Measurements from ENCODE around the gene RXRA.

RXRA gene

DNA sequence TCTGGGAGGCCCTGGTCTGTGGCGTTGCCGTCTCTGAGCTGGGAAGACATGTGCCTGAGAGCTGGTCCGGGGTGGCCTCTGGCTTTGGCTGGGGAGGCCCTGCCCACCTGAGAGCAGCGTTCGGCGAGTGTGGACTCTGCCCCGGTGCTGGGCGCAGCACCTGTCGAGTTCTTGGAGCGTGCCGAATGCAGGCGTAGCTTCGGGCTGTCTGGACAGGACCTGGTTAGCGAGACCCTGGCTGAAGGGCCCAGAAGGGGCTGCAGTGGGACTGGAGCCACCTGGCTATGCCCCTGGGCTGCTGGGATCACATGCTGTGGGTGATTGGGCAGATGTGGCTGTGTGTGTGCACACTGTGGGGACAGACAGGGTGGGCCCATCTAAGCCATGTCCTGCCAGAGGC is 56.5 kb downstream of the RXRA start:
- no peak overlapping the region for H3K27ac ChIP-seq (ENCODE audit: insufficient read depth in 1 of 2, low read depth in 1 of 2, low read length in 2 of 2, poor library complexity in 1 of 2, severe bottlenecking in 2 of 2)
- CTCF ChIA-PET = interaction anchor here (0.6 to 6.3 kb wide), 11 partner anchors 9 to 226 kb away, joined by 3 to 55 read pairs (median 4); no protein-coding TSS in a partner anchor
- H3K36me3 ChIP-seq (ENCODE audit: control insufficient read depth in 4 of 4, insufficient read depth in 4 of 4, low read length in 3 of 4) = peaks cover 0 to under 1% (median 0%) of the 10 kb centered on the region in 4 experiments
- H3K4me3 ChIP-seq (ENCODE audit: control insufficient read depth in 1 of 7, extremely low read depth in 1 of 7, insufficient read depth in 4 of 7, low read depth in 2 of 7, low read length in 6 of 7) = peak overlapping the region in 2 of 7 experiments; percentile 47 to 60
- 89% methylated on average over 14 of the region's 14 CpGs for WGBS (ENCODE audit: insufficient coverage)
- no peaks in the 10 kb centered on the region for H3K9me3 ChIP-seq (ENCODE audit: control extremely low read depth in 1 of 5, control insufficient read depth in 4 of 5, insufficient read depth in 2 of 5, low read depth in 1 of 5, low read length in 4 of 5)
- H3K4me1 ChIP-seq (ENCODE audit: control extremely low read depth in 1 of 4, control insufficient read depth in 4 of 4, insufficient read depth in 4 of 4, low read length in 3 of 4) = peaks cover 0 to 95% (median 79%) of the 10 kb centered on the region in 4 experiments
- POLR2A ChIA-PET = interaction anchor here (1.7 kb wide), 1 partner anchor 14 kb away, joined by 4 read pairs; no protein-coding TSS in a partner anchor
- DNase-seq = no peak
- no peaks in the 10 kb centered on the region for H3K27me3 ChIP-seq (replicated peaks in 2 of 5; ENCODE audit: control insufficient read depth in 4 of 5, insufficient read depth in 5 of 5, low read length in 4 of 5)

DNA sequence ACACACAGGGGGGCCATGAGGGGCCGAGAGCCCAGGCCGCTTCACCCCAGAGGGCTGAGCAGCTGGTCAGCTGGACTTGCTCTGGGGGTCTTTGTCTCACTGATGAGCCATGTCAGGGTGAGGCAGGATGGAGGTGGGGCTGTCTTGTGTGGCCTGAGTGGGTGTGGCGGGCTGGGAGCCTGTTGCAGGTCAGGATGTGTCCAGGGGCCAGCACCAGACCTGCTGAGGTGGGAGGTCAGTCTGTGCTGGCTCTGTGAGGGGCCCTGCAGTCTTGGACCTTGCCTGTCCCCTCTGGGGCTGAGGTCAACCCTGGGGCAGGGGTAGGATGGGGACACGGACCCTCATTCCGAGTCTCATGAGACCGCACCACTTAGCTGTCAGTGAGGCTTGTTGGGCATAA is 56.9 kb downstream of the RXRA start:
- Histone ChIP-seq H3K27me3 (replicated peaks in 2 of 5; ENCODE audit: control insufficient read depth in 4 of 5, insufficient read depth in 5 of 5, low read length in 4 of 5) (no peaks in the 10 kb centered on the region), H3K27ac (ENCODE audit: insufficient read depth in 1 of 2, low read depth in 1 of 2, low read length in 2 of 2, poor library complexity in 1 of 2, severe bottlenecking in 2 of 2) (no peak overlapping the region), H3K4me1 (ENCODE audit: control extremely low read depth in 1 of 4, control insufficient read depth in 4 of 4, insufficient read depth in 4 of 4, low read length in 3 of 4) (peaks cover 0 to 93% (median 74%) of the 10 kb centered on the region in 4 experiments), H3K4me3 (ENCODE audit: control insufficient read depth in 1 of 7, extremely low read depth in 1 of 7, insufficient read depth in 4 of 7, low read depth in 2 of 7, low read length in 6 of 7) (peak overlapping the region in 1 of 7 experiments; percentile 60), H3K9me3 (ENCODE audit: control extremely low read depth in 1 of 5, control insufficient read depth in 4 of 5, insufficient read depth in 2 of 5, low read depth in 1 of 5, low read length in 4 of 5) (no peaks in the 10 kb centered on the region), H3K36me3 (ENCODE audit: control insufficient read depth in 4 of 4, insufficient read depth in 4 of 4, low read length in 3 of 4) (no peaks in the 10 kb centered on the region)
- 100% methylated on average over 5 of the region's 6 CpGs for WGBS (ENCODE audit: insufficient coverage)
- ChIA-PET POLR2A (interaction anchor here (0.9 to 1.7 kb wide), 2 partner anchors 13 to 14 kb away, joined by 4 to 6 read pairs; no protein-coding TSS in a partner anchor), CTCF (interaction anchor here (0.8 to 6.3 kb wide), 12 partner anchors 8 to 209 kb away, joined by 3 to 55 read pairs (median 4); no protein-coding TSS in a partner anchor)
- DNase-seq = no peak

DNA sequence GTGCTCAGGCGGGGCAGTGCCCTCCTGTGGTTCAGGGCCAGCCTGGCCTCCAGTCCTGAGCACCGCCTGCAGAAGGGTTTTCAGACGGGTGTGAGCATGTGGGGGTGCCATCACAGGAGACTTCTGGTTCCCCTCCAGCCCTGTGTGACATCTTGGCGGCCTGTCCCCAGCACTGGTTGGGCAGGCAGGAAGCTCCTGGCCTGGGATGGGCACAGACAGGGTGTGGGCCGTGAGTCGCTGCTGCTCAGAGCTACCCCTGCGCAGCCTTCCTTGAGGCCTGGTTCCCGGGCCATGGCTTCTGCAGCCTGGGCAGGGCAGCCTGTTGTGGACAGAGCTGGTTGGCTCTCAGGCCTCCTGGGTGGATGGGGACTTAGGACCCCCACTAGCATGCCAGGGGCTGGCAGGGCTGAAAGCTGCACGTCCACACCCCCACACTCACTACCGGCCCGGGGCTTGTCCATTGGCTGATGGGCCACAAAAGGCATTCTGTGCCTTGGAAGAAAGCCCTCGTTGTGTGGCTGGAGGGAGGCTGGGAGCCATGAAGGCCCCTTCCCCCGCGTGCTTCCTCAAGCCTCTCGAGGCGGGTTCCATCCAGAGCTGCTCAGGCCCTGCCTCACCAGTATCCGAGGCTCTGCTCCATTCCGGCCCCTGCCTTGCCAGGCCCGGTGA is 58.7 kb downstream of the RXRA start:
- Histone ChIP-seq H3K36me3 (ENCODE audit: control insufficient read depth in 4 of 4, insufficient read depth in 4 of 4, low read length in 3 of 4) (no peaks in the 10 kb centered on the region), H3K4me1 (ENCODE audit: control extremely low read depth in 1 of 4, control insufficient read depth in 4 of 4, insufficient read depth in 4 of 4, low read length in 3 of 4) (peaks cover 0 to 96% (median 69%) of the 10 kb centered on the region in 4 experiments), H3K9me3 (ENCODE audit: control extremely low read depth in 1 of 5, control insufficient read depth in 4 of 5, insufficient read depth in 2 of 5, low read depth in 1 of 5, low read length in 4 of 5) (no peaks in the 10 kb centered on the region), H3K4me3 (ENCODE audit: control insufficient read depth in 1 of 7, extremely low read depth in 1 of 7, insufficient read depth in 4 of 7, low read depth in 2 of 7, low read length in 6 of 7) (peak overlapping the region in 1 of 7 experiments; percentile 11), H3K27ac (ENCODE audit: insufficient read depth in 1 of 2, low read depth in 1 of 2, low read length in 2 of 2, poor library complexity in 1 of 2, severe bottlenecking in 2 of 2) (no peak overlapping the region), H3K27me3 (replicated peaks in 2 of 5; ENCODE audit: control insufficient read depth in 4 of 5, insufficient read depth in 5 of 5, low read length in 4 of 5) (no peaks in the 10 kb centered on the region)
- ChIA-PET POLR2A (no interaction called here), CTCF (interaction anchor here (1.2 to 6.3 kb wide), 5 partner anchors 12 to 214 kb away, joined by 3 to 55 read pairs (median 6); no protein-coding TSS in a partner anchor)
- peak in 1 of 3 donors; percentile 27 for DNase-seq
- WGBS (ENCODE audit: insufficient coverage) = 72% methylated on average over 14 of the region's 19 CpGs

DNA sequence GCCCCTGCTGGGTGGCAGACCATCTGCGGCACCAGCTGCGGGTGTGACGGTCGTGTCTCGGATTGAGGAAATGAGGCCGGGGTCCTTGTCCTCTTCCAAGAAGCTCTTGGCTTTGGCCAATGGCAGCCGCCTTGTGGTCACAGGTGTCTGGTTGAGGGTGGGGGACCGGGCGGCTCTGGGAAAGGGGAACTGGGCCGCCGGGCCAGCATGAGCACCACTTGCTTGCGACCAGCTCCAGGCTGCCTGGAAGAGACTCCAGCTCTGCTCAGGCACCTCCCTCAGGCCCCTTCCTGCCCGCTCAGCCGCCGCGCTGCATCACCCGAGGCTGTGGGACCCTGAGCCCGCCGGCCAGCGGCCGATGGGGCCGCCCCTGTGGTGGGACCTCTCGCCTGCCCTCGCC is 59.7 kb downstream of the RXRA start:
- no peak overlapping the region for H3K27ac ChIP-seq (ENCODE audit: insufficient read depth in 1 of 2, low read depth in 1 of 2, low read length in 2 of 2, poor library complexity in 1 of 2, severe bottlenecking in 2 of 2)
- WGBS (ENCODE audit: insufficient coverage) = 38% methylated on average over 19 of the region's 24 CpGs

DNA sequence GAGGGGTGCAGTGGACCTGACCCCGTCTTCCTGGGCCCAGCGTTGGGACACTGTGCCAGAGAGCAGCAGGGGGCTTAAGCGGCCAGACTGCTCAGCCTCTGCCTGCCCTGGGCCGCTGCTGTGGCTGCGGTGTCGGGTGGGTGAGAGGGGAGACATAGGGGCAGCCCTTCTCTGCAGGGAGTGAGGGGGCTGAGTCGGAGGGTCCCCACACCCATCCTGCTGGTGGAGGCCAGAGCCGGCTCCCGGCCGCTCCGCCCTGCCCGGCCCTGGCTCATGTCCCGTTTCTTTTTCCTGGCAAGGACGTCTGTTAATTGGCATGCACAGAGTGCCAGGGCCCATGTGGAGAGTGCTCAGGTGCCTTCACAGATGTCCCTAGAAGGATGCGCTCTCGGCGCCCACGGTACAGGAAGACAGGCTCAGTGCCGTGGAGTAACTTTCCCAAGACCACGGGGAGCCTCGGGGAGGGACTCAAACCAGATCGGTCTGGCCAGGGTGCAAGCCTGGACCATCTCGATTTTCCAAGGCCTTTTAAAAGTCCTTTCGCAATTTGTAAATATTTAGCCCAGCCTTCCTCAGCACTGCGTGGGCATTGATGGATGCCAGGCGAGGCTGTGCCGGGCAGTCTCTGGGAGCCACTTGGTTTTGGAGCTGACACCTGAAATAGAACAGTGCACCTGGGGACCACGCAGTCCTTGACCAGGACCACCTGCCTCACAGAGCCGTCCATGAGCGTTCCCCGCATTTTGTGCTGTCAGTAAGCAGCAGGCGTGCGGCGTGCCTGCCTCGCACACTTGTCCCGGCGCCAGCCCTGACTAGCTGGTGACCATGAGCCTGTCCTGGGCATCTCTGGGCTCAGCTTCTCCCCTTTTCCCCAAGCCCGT is 60.9 kb downstream of the RXRA start:
- H3K4me1 ChIP-seq (ENCODE audit: control extremely low read depth in 1 of 4, control insufficient read depth in 4 of 4, insufficient read depth in 4 of 4, low read length in 3 of 4) = peaks cover 0 to 96% (median 73%) of the 10 kb centered on the region in 4 experiments

More for the DNA sequence above, 59.7 kb downstream of the RXRA start:
- Histone ChIP-seq H3K4me3 (ENCODE audit: control insufficient read depth in 1 of 7, extremely low read depth in 1 of 7, insufficient read depth in 4 of 7, low read depth in 2 of 7, low read length in 6 of 7) (peak overlapping the region in 1 of 7 experiments; percentile 16), H3K9me3 (ENCODE audit: control extremely low read depth in 1 of 5, control insufficient read depth in 4 of 5, insufficient read depth in 2 of 5, low read depth in 1 of 5, low read length in 4 of 5) (no peaks in the 10 kb centered on the region), H3K27me3 (replicated peaks in 2 of 5; ENCODE audit: control insufficient read depth in 4 of 5, insufficient read depth in 5 of 5, low read length in 4 of 5) (no peaks in the 10 kb centered on the region), H3K36me3 (ENCODE audit: control insufficient read depth in 4 of 4, insufficient read depth in 4 of 4, low read length in 3 of 4) (no peaks in the 10 kb centered on the region), H3K4me1 (ENCODE audit: control extremely low read depth in 1 of 4, control insufficient read depth in 4 of 4, insufficient read depth in 4 of 4, low read length in 3 of 4) (peaks cover 0 to 97% (median 73%) of the 10 kb centered on the region in 4 experiments)
- DNase-seq = peak in 2 of 3 donors; percentile 61 to 64
- POLR2A ChIA-PET = no interaction called here
- CTCF ChIA-PET = interaction anchor here (1.2 to 6.3 kb wide), 2 partner anchors 11 to 21 kb away, joined by 3 to 55 read pairs; no protein-coding TSS in a partner anchor

DNA sequence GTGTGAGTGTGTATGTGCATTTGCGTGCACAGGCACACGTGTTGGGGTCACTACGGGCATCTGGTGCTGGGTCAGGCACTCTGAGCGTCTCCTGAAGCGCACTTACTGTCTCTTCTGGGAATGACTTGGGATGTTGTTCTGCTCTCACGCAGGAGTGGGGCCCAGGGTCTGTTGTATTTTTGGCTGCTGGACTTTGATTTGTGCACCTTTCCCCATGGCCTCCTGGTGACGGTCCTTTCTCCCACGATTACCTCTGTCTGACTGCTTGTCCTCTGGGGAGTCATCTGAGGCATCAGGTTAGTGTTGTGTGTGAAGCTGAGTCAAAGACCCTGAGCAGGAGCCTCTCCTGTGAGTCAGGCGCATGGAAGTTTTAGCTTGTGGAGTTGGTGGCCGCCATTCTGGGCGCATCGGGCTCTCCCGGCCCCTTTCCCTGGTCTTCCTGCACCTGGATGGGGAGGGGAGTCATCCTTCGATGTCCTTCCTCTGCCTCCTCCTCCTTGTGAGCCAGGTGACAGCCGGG is 62.1 kb downstream of the RXRA start:
- 95% methylated on average over 14 of the region's 15 CpGs for WGBS (ENCODE audit: insufficient coverage)
- Histone ChIP-seq H3K27ac (ENCODE audit: insufficient read depth in 1 of 2, low read depth in 1 of 2, low read length in 2 of 2, poor library complexity in 1 of 2, severe bottlenecking in 2 of 2) (no peak overlapping the region), H3K9me3 (ENCODE audit: control extremely low read depth in 1 of 5, control insufficient read depth in 4 of 5, insufficient read depth in 2 of 5, low read depth in 1 of 5, low read length in 4 of 5) (no peaks in the 10 kb centered on the region), H3K4me1 (ENCODE audit: control extremely low read depth in 1 of 4, control insufficient read depth in 4 of 4, insufficient read depth in 4 of 4, low read length in 3 of 4) (peaks cover 0 to 96% (median 68%) of the 10 kb centered on the region in 4 experiments), H3K4me3 (ENCODE audit: control insufficient read depth in 1 of 7, extremely low read depth in 1 of 7, insufficient read depth in 4 of 7, low read depth in 2 of 7, low read length in 6 of 7) (no peak overlapping the region), H3K27me3 (replicated peaks in 2 of 5; ENCODE audit: control insufficient read depth in 4 of 5, insufficient read depth in 5 of 5, low read length in 4 of 5) (no peaks in the 10 kb centered on the region), H3K36me3 (ENCODE audit: control insufficient read depth in 4 of 4, insufficient read depth in 4 of 4, low read length in 3 of 4) (no peaks in the 10 kb centered on the region)
- ChIA-PET CTCF (no interaction called here), POLR2A (no interaction called here)
- DNase-seq = no peak

More for the DNA sequence above, 60.9 kb downstream of the RXRA start:
- ChIA-PET CTCF (interaction anchor here (0.7 kb wide), 1 partner anchor 17 kb away, joined by 3 read pairs; no protein-coding TSS in a partner anchor), POLR2A (no interaction called here)
- Histone ChIP-seq H3K4me3 (ENCODE audit: control insufficient read depth in 1 of 7, extremely low read depth in 1 of 7, insufficient read depth in 4 of 7, low read depth in 2 of 7, low read length in 6 of 7) (no peak overlapping the region), H3K27me3 (replicated peaks in 2 of 5; ENCODE audit: control insufficient read depth in 4 of 5, insufficient read depth in 5 of 5, low read length in 4 of 5) (no peaks in the 10 kb centered on the region), H3K27ac (ENCODE audit: insufficient read depth in 1 of 2, low read depth in 1 of 2, low read length in 2 of 2, poor library complexity in 1 of 2, severe bottlenecking in 2 of 2) (no peak overlapping the region), H3K9me3 (ENCODE audit: control extremely low read depth in 1 of 5, control insufficient read depth in 4 of 5, insufficient read depth in 2 of 5, low read depth in 1 of 5, low read length in 4 of 5) (no peaks in the 10 kb centered on the region), H3K36me3 (ENCODE audit: control insufficient read depth in 4 of 4, insufficient read depth in 4 of 4, low read length in 3 of 4) (no peaks in the 10 kb centered on the region)
- 97% methylated on average over 35 of the region's 38 CpGs for WGBS (ENCODE audit: insufficient coverage)
- DNase-seq = no peak

All from common myeloid progenitor, CD34-positive (primary cell).